ENCODE results near the gene NTSR1. TPM values are rescaled to one million over a fixed set of nuclear protein-coding genes. Genes with fewer than 3 reads are reported as not detected.

Gene NTSR1
- total RNA-seq, 1 experiment from 2014 or later: 7.8 TPM

DNA sequence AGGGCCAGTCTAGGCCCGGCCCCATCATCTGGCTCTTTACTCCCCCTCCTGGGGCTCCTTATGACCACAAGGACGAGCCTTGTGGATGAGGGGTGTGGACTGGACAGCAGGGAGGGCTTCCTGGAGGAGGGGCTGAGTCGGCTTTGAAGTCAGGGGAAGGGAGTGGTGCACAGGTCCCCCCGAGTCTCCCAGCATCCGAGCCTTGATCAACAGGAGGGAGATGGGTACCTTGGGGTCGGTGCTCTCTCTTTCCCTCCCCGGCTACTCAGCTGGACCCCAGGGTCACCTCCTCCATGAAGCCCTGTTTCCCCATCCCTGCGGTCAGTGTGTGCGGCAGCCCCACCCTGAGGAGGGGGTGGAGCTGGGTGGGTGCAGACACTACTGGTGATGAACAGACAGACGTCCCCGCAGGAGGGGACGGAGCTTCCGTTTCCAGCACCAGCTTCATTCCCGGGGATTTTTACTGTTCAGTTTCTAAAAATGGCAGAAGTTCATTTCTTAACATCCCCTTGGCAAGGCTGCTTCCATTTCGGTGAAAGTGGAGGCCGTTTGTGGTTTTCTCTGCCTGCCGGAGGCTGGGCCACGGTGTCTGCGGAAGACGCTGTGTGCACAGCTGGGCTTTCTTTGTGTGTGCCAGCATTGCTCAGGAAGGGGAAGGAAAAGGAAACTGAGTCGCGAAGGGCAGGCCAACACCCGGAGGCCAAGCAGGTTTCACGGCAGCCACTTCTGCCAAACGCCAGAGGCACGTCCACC is 19.6 kb downstream of the NTSR1 start:
- H4K20me1 ChIP-seq (ENCODE audit: low read length): no peaks in the 10 kb centered on the region
- H3K9me3 ChIP-seq (ENCODE audit: low read length): no peaks in the 10 kb centered on the region
- no peaks in the 10 kb centered on the region for H3K79me2 ChIP-seq (ENCODE audit: low read length)
- POLR2A ChIA-PET (ENCODE audit: unreplicated experiment): no interaction called here
- no peaks in the 10 kb centered on the region for H3K36me3 ChIP-seq (ENCODE audit: low read depth, low read length)
- no peaks in the 10 kb centered on the region for H3K9me2 ChIP-seq (replicated peaks; ENCODE audit: low read length)
- no peaks in the 10 kb centered on the region for H3K27me3 ChIP-seq (ENCODE audit: low read length)
- H3K27ac ChIP-seq (ENCODE audit: low read length): no peak overlapping the region
- ATAC-seq: no peak
- CTCF ChIA-PET: no interaction called here
- no peak overlapping the region for H3K4me2 ChIP-seq (ENCODE audit: low read length)
- no peak for DNase-seq
- no peak for TF ChIP-seq EZH2phosphoT487 (IDR thresholded peaks at IDR 0.05; ENCODE audit: borderline replicate concordance, low read length)
- no peak for TF ChIP-seq EZH2 (IDR thresholded peaks at IDR 0.05; ENCODE audit: low read length, unreplicated experiment)
- TF ChIP-seq, protein P1, sequence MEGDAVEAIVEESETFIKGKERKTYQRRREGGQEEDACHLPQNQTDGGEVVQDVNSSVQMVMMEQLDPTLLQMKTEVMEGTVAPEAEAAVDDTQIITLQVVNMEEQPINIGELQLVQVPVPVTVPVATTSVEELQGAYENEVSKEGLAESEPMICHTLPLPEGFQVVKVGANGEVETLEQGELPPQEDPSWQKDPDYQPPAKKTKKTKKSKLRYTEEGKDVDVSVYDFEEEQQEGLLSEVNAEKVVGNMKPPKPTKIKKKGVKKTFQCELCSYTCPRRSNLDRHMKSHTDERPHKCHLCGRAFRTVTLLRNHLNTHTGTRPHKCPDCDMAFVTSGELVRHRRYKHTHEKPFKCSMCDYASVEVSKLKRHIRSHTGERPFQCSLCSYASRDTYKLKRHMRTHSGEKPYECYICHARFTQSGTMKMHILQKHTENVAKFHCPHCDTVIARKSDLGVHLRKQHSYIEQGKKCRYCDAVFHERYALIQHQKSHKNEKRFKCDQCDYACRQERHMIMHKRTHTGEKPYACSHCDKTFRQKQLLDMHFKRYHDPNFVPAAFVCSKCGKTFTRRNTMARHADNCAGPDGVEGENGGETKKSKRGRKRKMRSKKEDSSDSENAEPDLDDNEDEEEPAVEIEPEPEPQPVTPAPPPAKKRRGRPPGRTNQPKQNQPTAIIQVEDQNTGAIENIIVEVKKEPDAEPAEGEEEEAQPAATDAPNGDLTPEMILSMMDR (conservative IDR thresholded peaks at IDR 0.05; ENCODE audit: low read depth, low read length): no peak
- no peak overlapping the region for H2AFZ ChIP-seq (ENCODE audit: low read length)
- intact Hi-C loops (cut with micrococcal nuclease): no loop called here
- no peak overlapping the region for H3K9ac ChIP-seq (ENCODE audit: low read length)
- H3K4me1 ChIP-seq (ENCODE audit: insufficient read depth, low read length): no peaks in the 10 kb centered on the region
- no peaks in the 10 kb centered on the region for H3F3A ChIP-seq (ENCODE audit: low read length, unreplicated experiment)
- no peak overlapping the region for H3K4me3 ChIP-seq (ENCODE audit: low read length)
- no TSS peak for BruUV-seq (replicated peaks)

DNA sequence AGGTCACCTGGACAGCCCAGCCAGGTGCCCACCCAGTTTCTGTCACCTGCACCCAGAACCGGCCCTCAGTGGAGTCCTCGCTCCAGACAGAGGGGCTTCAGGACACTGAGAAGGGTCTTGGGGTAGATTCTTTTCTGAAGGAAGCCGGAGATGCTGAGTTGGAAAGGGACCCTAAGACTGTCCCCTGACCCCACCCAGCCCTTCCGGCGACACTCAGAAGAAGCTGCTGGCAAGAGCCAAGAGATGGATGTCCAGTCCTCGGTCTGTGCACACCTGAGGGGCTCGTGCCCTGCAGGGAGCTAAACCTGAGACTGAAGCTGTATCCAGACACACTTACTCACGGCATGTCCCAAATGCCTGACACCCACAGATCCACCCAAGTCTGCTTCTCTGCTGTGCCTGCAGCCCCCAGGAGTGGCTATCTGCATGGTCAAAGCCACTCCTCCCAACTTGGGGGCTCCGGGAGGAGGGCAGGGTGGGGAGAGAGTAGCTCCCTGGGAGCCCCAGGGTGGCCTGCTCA is 20.2 kb downstream of the NTSR1 start:
- Histone ChIP-seq H3K27ac (ENCODE audit: low read length) (no peak overlapping the region), H3K4me1 (ENCODE audit: insufficient read depth, low read length) (no peaks in the 10 kb centered on the region), H3K4me2 (ENCODE audit: low read length) (no peak overlapping the region), H3K4me3 (ENCODE audit: low read length) (no peak overlapping the region), H2AFZ (ENCODE audit: low read length) (no peak overlapping the region), H3F3A (ENCODE audit: low read length, unreplicated experiment) (no peaks in the 10 kb centered on the region), H3K36me3 (ENCODE audit: low read depth, low read length) (no peaks in the 10 kb centered on the region), H3K9me3 (ENCODE audit: low read length) (no peaks in the 10 kb centered on the region), H4K20me1 (ENCODE audit: low read length) (no peaks in the 10 kb centered on the region), H3K9me2 (replicated peaks; ENCODE audit: low read length) (no peaks in the 10 kb centered on the region), H3K27me3 (ENCODE audit: low read length) (no peaks in the 10 kb centered on the region), H3K9ac (ENCODE audit: low read length) (no peak overlapping the region), H3K79me2 (ENCODE audit: low read length) (no peaks in the 10 kb centered on the region)
- ChIA-PET POLR2A (ENCODE audit: unreplicated experiment) (no interaction called here), CTCF (no interaction called here)
- DNase-seq: no peak
- BruUV-seq (replicated peaks): no TSS peak
- intact Hi-C loops (cut with micrococcal nuclease): no loop called here
- ATAC-seq: no peak
- no peak for TF ChIP-seq EZH2phosphoT487 (IDR thresholded peaks at IDR 0.05; ENCODE audit: borderline replicate concordance, low read length)
- TF ChIP-seq EZH2 (IDR thresholded peaks at IDR 0.05; ENCODE audit: low read length, unreplicated experiment): no peak
- TF ChIP-seq, protein P1 (conservative IDR thresholded peaks at IDR 0.05; ENCODE audit: low read depth, low read length): no peak

DNA sequence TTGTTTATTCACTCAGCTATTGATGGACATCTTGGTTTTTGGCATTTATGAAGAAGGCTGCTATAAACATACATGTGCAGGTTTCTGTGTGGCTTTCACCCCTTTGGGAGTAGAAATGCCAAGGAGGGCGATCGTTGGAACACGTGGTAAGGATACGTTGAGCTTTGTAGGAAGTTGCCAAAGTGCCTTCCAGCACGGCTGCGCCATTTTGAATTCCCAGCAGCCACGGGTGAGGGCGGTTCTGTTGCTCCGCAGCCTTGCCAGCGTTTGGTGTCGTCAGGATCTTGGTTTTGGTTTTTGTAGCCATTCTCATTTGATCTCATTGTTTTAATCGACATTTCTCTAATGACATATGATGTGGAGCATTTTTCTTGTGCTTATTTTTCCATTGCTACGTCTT is 21.8 kb downstream of the NTSR1 start:
- intact Hi-C loops (cut with micrococcal nuclease): no loop called here
- no peaks in the 10 kb centered on the region for H3K27me3 ChIP-seq (ENCODE audit: low read length)
- no peaks in the 10 kb centered on the region for H3K9me3 ChIP-seq (ENCODE audit: low read length)
- no peak for ATAC-seq
- no peak overlapping the region for H3K9ac ChIP-seq (ENCODE audit: low read length)
- no peak overlapping the region for H3K4me3 ChIP-seq (ENCODE audit: low read length)
- H3F3A ChIP-seq (ENCODE audit: low read length, unreplicated experiment): no peaks in the 10 kb centered on the region
- POLR2A ChIA-PET (ENCODE audit: unreplicated experiment): no interaction called here
- H3K36me3 ChIP-seq (ENCODE audit: low read depth, low read length): no peaks in the 10 kb centered on the region
- CTCF ChIA-PET: no interaction called here
- no peaks in the 10 kb centered on the region for H3K9me2 ChIP-seq (replicated peaks; ENCODE audit: low read length)
- TF ChIP-seq EZH2 (IDR thresholded peaks at IDR 0.05; ENCODE audit: low read length, unreplicated experiment): no peak
- no peak for TF ChIP-seq EZH2phosphoT487 (IDR thresholded peaks at IDR 0.05; ENCODE audit: borderline replicate concordance, low read length)
- TF ChIP-seq, protein P1 (conservative IDR thresholded peaks at IDR 0.05; ENCODE audit: low read depth, low read length): no peak
- no peak for DNase-seq
- no peaks in the 10 kb centered on the region for H4K20me1 ChIP-seq (ENCODE audit: low read length)
- no peak overlapping the region for H3K4me2 ChIP-seq (ENCODE audit: low read length)
- no peaks in the 10 kb centered on the region for H3K4me1 ChIP-seq (ENCODE audit: insufficient read depth, low read length)
- no peak overlapping the region for H2AFZ ChIP-seq (ENCODE audit: low read length)
- H3K27ac ChIP-seq (ENCODE audit: low read length): no peak overlapping the region
- H3K79me2 ChIP-seq (ENCODE audit: low read length): no peaks in the 10 kb centered on the region
- no TSS peak for BruUV-seq (replicated peaks)
